B cell (primary cell): ENCODE measurements around the gene LYSMD3. TPM values are rescaled to one million over a fixed set of nuclear protein-coding genes. Genes with fewer than 3 reads are reported as not detected.
"Not testable (repeated sequence)": the region's sequence is repeated elsewhere in the genome, so short reads cannot be mapped to it uniquely, and the experiment has no call there.

Source experiments
- ATAC-seq: fragments of 200-7000 bp; cut with Tn5 transposase; one replicate; pipeline ENCODE4 v1.10.0; 2021; ENCODE audit warnings: low read depth, mild to moderate bottlenecking, moderate number of reproducible peaks, moderate library complexity
- CTCF ChIA-PET: fragments of 350-600 bp; sonication (Branson Sonifier 250); formaldehyde crosslinking; loops from one replicate; lab custom pipeline; 2021; ENCODE audit warnings: antibody characterized with exemption, inconsistent platforms; lab: Charles Lee
- POLR2A ChIA-PET: fragments of 350-600 bp; sonication (Branson Sonifier 250); formaldehyde crosslinking; loops from one replicate; lab custom pipeline; 2021; ENCODE audit warnings: antibody characterized with exemption; lab: Charles Lee
- DNase-seq: peaks from one replicate; pipeline ENCODE4 v3.0.0; 2013
- H2AFZ ChIP-seq: 2 replicates; pipeline ENCODE4 v1.6.1; 2012; ENCODE audit warnings: mild to moderate bottlenecking, low read depth, low read length; ENCODE audit not compliant: insufficient read depth, poor library complexity, severe bottlenecking
- H3K27ac ChIP-seq, 2 donors: 1 replicate in 1 of 2; 2 replicates in 1 of 2; pipeline ENCODE4 v1.5.1; 2012 to 2013; ENCODE audit warnings: low read length in 2 of 2, mild to moderate bottlenecking in 2 of 2, moderate library complexity in 1 of 2
- H3K27me3 ChIP-seq, 4 experiments: fragments of 200-600 bp in 1 of 4; sonication (generic) in 1 of 4; replicated peaks in 1 of 4; 1 replicate in 2 of 4; 2 replicates in 2 of 4; pipeline versions ENCODE4 v1.6.1 to v1.7.0; 2013 to 2016; ENCODE audit warnings: low read length in 3 of 4, mild to moderate bottlenecking in 2 of 4, mixed read lengths in 1 of 4, moderate library complexity in 1 of 4; ENCODE audit not compliant: insufficient read depth in 4 of 4, control insufficient read depth in 3 of 4; ENCODE audit errors: control extremely low read depth in 1 of 4
- H3K36me3 ChIP-seq, 2 experiments: replicated peaks in 1 of 2; 1 replicate in 1 of 2; 2 replicates in 1 of 2; pipeline versions ENCODE4 v1.6.1 to v1.7.1; 2013; ENCODE audit warnings: low read length in 1 of 2; ENCODE audit not compliant: insufficient read depth in 2 of 2, control insufficient read depth in 1 of 2; ENCODE audit errors: control extremely low read depth in 1 of 2, extremely low read depth in 1 of 2
- H3K4me1 ChIP-seq, 2 donors: fragments of 200-600 bp in 1 of 2; sonication (generic) in 1 of 2; 1 replicate in 1 of 2; 2 replicates in 1 of 2; pipeline versions ENCODE4 v1.5.1 to v1.6.1; 2013 to 2017; ENCODE audit warnings: low read length in 2 of 2; ENCODE audit not compliant: control insufficient read depth in 2 of 2, insufficient read depth in 2 of 2
- H3K4me2 ChIP-seq: replicated peaks from 2 replicates; pipeline ENCODE3; 2012; ENCODE audit warnings: mild to moderate bottlenecking, low read depth, low read length; ENCODE audit not compliant: poor library complexity, severe bottlenecking
- H3K4me3 ChIP-seq, 5 experiments: fragments of 200-600 bp in 1 of 5; sonication (generic) in 1 of 5; 1 replicate in 3 of 5; 2 replicates in 2 of 5; pipeline versions ENCODE4 v1.5.1 to v1.7.0; 2011 to 2016; ENCODE audit warnings: low read length in 4 of 5, mild to moderate bottlenecking in 4 of 5, low read depth in 2 of 5, control low read depth in 1 of 5, moderate library complexity in 1 of 5; ENCODE audit not compliant: insufficient read depth in 1 of 5; ENCODE audit errors: control extremely low read depth in 1 of 5, extremely low read depth in 1 of 5
- H3K79me2 ChIP-seq: fragments of 200-600 bp; sonication (generic); one replicate; pipeline ENCODE4 v1.6.0; 2016; ENCODE audit warnings: low read length; ENCODE audit not compliant: control insufficient read depth, insufficient read depth
- H3K9ac ChIP-seq: fragments of 200-600 bp; sonication (generic); 2 replicates; pipeline ENCODE4 v1.6.1; 2017; ENCODE audit warnings: mild to moderate bottlenecking, low read length, moderate library complexity
- H3K9me3 ChIP-seq, 3 donors: one replicate each; pipeline versions ENCODE4 v1.6.1 to v1.7.1; 2013; ENCODE audit warnings: low read length in 2 of 3; ENCODE audit not compliant: control insufficient read depth in 2 of 3, insufficient read depth in 1 of 3; ENCODE audit errors: control extremely low read depth in 1 of 3
- H4K20me1 ChIP-seq: 2 replicates; pipeline ENCODE4 v1.6.0; 2012; ENCODE audit warnings: mild to moderate bottlenecking, low read length; ENCODE audit not compliant: insufficient read depth, control insufficient read depth, poor library complexity, severe bottlenecking
- H3K27ac Mint-ChIP-seq: one replicate; pipeline ENCODE4 v1.8.0; 2021; ENCODE audit warnings: mixed read lengths
- H3K27me3 Mint-ChIP-seq: one replicate; pipeline ENCODE4 v1.8.0; 2021; ENCODE audit warnings: mixed read lengths
- H3K4me1 Mint-ChIP-seq: one replicate; pipeline ENCODE4 v1.8.0; 2021; ENCODE audit warnings: mixed read lengths
- H3K4me3 Mint-ChIP-seq: one replicate; pipeline ENCODE4 v1.8.0; 2021; ENCODE audit warnings: mixed read lengths
- H3K9me3 Mint-ChIP-seq: one replicate; pipeline ENCODE4 v1.8.0; 2022; ENCODE audit warnings: mixed read lengths; ENCODE audit not compliant: insufficient read depth
- EZH2 ChIP-seq: IDR thresholded peaks from 2 replicates; pipeline ENCODE4 v1.6.1; 2012; ENCODE audit warnings: borderline replicate concordance, low read depth, mild to moderate bottlenecking, moderate library complexity, low read length; ENCODE audit not compliant: insufficient read depth, poor library complexity, severe bottlenecking
- WGBS: methylation state at CpG from one replicate; pipeline ENCODE4 v1.1.5; 2013; ENCODE audit warnings: missing lambda C conversion rate; ENCODE audit not compliant: insufficient coverage; 5-methylcytosine and 5-hydroxymethylcytosine counted together
- intact Hi-C: fragments of 100-400 bp; cut with micrococcal nuclease; formaldehyde crosslinking; loops from one replicate; pipeline ENCODE4 v1.10.0; 2022
- polyA minus RNA-seq: library from RNA; depleted of rRNA, polyadenylated mRNA; stranded (reverse); fragments of >200 nt; gene quantifications from 2 replicates; pipeline ENCODE4 v1.2.3, GENCODE V29; 2012
- polyA plus RNA-seq: library from polyadenylated mRNA; depleted of rRNA; stranded (reverse); fragments of >200 nt; gene quantifications from 2 replicates; pipeline ENCODE4 v1.2.3, GENCODE V29; 2012
- total RNA-seq, 2 donors: library from RNA; stranded (reverse); fragments of 120-200 nt in 1 of 2; gene quantifications; 1 replicate in 1 of 2; 2 replicates in 1 of 2; pipeline versions ENCODE4 v1.2.3 to v1.2.4, GENCODE V29; 2013 to 2022
- TF ChIP-seq, protein P1 (sequence below): fragments of 200-600 bp; IDR thresholded peaks from one replicate; pipeline ENCODE4 v1.8.0; 2022; ENCODE audit warnings: antibody characterized with exemption, mild to moderate bottlenecking

Gene LYSMD3
- 23.7 and 25.2 TPM in 2 replicates for total RNA-seq
- total RNA-seq (2013), result 16.7 TPM
- polyA plus RNA-seq, result 6.0 and 14.4 TPM in 2 replicates
- polyA minus RNA-seq, result 4.7 and 7.3 TPM in 2 replicates

DNA sequence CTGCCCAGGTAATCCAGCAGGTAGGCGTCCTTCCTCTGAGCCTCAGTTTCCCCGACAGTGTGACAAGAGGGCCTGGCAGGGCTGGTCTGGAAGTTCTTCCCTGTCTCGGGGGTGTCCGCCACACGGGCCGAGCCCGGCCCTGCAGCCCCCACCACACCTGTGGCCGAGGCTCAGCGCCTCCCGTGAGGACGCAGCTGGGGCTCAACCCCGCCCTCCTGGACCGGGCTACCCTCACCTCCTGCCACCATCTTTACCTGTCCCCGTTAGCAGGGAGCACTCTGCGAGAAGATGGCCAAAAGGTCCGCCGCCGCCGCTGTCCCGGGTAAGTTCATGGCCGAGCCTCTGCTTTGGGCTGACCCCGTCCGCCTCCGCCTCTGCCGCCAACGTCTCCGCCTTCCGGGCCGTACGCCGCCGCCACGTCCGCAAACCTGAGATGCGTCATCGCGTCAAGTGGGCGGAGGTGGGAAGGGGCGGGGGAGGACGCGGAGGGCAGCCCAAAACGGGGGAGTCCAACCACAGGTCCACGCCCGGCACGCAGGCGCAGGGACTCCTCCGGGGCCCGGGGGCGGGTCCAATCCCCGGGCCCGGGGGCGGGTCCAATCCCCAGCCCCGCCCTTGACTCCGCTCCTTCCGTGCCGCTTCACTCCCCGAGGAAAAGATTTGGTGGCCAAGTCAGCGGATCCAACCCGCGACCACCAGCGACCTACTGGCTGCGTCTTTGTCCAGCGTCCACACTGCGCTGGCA lies at the start of gene LYSMD3:
Gene LYSMD3, minus strand, starts transcription at position 391 of the 745 bp plus-strand sequence. CDS start 4,295 bp downstream, outside the sequence.
- H4K20me1 ChIP-seq, result peaks cover 13% of the 10 kb centered on the region
- peaks cover 36% of the 10 kb centered on the region for H3K4me1 Mint-ChIP-seq
- H3K4me1 ChIP-seq, result peaks cover 15 to 24% of the 10 kb centered on the region in 2 donors
- no peak for TF ChIP-seq EZH2
- TF ChIP-seq, protein P1, sequence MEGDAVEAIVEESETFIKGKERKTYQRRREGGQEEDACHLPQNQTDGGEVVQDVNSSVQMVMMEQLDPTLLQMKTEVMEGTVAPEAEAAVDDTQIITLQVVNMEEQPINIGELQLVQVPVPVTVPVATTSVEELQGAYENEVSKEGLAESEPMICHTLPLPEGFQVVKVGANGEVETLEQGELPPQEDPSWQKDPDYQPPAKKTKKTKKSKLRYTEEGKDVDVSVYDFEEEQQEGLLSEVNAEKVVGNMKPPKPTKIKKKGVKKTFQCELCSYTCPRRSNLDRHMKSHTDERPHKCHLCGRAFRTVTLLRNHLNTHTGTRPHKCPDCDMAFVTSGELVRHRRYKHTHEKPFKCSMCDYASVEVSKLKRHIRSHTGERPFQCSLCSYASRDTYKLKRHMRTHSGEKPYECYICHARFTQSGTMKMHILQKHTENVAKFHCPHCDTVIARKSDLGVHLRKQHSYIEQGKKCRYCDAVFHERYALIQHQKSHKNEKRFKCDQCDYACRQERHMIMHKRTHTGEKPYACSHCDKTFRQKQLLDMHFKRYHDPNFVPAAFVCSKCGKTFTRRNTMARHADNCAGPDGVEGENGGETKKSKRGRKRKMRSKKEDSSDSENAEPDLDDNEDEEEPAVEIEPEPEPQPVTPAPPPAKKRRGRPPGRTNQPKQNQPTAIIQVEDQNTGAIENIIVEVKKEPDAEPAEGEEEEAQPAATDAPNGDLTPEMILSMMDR, result no peak
- H3K4me3 ChIP-seq, result peak within 1 kb of the TSS; percentile 78 to 97 (median 83)
- peak within 1 kb of the TSS; percentile 99 for H3K27ac Mint-ChIP-seq
- 0% methylated on average over 64 of the region's 64 CpGs for WGBS
- peaks cover 36% of the 10 kb centered on the region for H3K79me2 ChIP-seq
- H3K9me3 Mint-ChIP-seq, result no peaks in the 10 kb centered on the region
- peaks cover 0 to 5% of the 10 kb centered on the region in 2 experiments for H3K36me3 ChIP-seq
- ATAC-seq (peak; percentile 94), DNase-seq (peak; percentile 97)
- peak within 1 kb of the TSS; percentile 88 to 94 for H3K27ac ChIP-seq
- H3K9ac ChIP-seq, result peak within 1 kb of the TSS; percentile 90
- H3K4me3 Mint-ChIP-seq, result peak within 1 kb of the TSS; percentile 99
- peaks cover 24% of the 10 kb centered on the region for H3K27me3 Mint-ChIP-seq
- H2AFZ ChIP-seq, result peak within 1 kb of the TSS; percentile 94
- ChIA-PET CTCF (interaction anchor here (0.6 to 3.7 kb wide), 13 partner anchors 9 to 1800 kb away, joined by 3 to 68 read pairs (median 5); partner anchors contain the start of genes CETN3, MBLAC2 and POLR3G), POLR2A (interaction anchor here (0.6 to 2.9 kb wide), 7 partner anchors 55 to 1085 kb away, joined by 3 to 12 read pairs (median 5); partner anchors contain the start of genes ARRDC3, CETN3, MBLAC2 and POLR3G)
- peak within 1 kb of the TSS; percentile 92 for H3K4me2 ChIP-seq
- peaks cover 0 to 22% (median 15%) of the 10 kb centered on the region in 4 experiments for H3K27me3 ChIP-seq
- intact Hi-C loops, result loop anchor here (1.0 to 2.0 kb wide), 3 partner anchors 55 to 855 kb away; partner anchors contain the start of genes CETN3, MBLAC2 and POLR3G
- H3K9me3 ChIP-seq, result no peaks in the 10 kb centered on the region

DNA sequence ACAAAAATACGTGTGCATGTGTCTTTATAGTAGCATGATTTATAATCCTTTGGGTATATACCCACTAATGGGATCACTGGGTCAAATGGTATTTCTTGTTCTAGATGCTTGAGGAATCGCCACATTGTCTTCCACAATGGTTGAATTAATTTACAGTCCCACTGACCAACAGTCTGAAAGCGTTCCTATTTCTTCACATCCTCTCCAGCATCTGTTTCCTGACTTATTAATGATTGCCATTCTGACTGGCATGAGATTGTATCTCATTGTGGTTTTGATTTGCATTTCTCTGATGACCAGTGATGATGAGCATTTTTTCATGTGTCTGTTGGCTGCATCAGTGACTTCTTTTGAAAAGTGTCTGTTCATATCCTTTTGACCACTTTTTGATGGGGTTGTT lies 47.2 kb upstream of the LYSMD3 start:
- H4K20me1 ChIP-seq, CTCF ChIA-PET, H3K9me3 ChIP-seq, H3K27ac ChIP-seq, intact Hi-C loops, DNase-seq, H3K4me3 ChIP-seq, POLR2A ChIA-PET, H3K27ac Mint-ChIP-seq, H3K79me2 ChIP-seq, H3K9ac ChIP-seq, H3K36me3 ChIP-seq, H3K4me2 ChIP-seq, H3K4me1 Mint-ChIP-seq, H3K4me3 Mint-ChIP-seq, ATAC-seq, H3K4me1 ChIP-seq, H3K27me3 ChIP-seq, H2AFZ ChIP-seq: not testable (repeated sequence)
- Mint-ChIP-seq H3K27me3 (peaks cover 34% of the 10 kb centered on the region), H3K9me3 (peaks cover 11% of the 10 kb centered on the region)
- no CpG with 5 or more reads among the region's 3 CpGs for WGBS
